SU-DHL-6 (cell line): ENCODE measurements around the gene DEAF1.

ENCODE experiments used
- H2AFZ ChIP-seq: fragments of 200-600 bp; sonication (generic); 2 replicates; pipeline ENCODE4 v1.6.1; 2014; ENCODE audit warnings: low read depth, mild to moderate bottlenecking, moderate library complexity, mixed read lengths, antibody characterized with exemption, low read length; ENCODE audit not compliant: severe bottlenecking
- H3F3A ChIP-seq: fragments of 200-600 bp; shearing (Covaris generic); 2 replicates; pipeline ENCODE4 v1.6.0; 2016; ENCODE audit warnings: antibody characterized with exemption, mild to moderate bottlenecking; ENCODE audit not compliant: insufficient read depth
- H3K27ac ChIP-seq: fragments of 200-600 bp; sonication (generic); 2 replicates; pipeline ENCODE4 v1.5.1; 2016; ENCODE audit warnings: low read depth, mild to moderate bottlenecking, low read length, moderate library complexity, mixed read lengths
- H3K27me3 ChIP-seq: fragments of 200-600 bp; sonication (generic), shearing (Covaris generic); 2 replicates; pipeline ENCODE4 v1.6.0; 2014; ENCODE audit warnings: mild to moderate bottlenecking, low read length
- H3K36me3 ChIP-seq: fragments of 200-600 bp; sonication (generic); 2 replicates; pipeline ENCODE4 v1.6.1; 2014; ENCODE audit warnings: mild to moderate bottlenecking, low read length, mixed read lengths
- H3K4me2 ChIP-seq: fragments of 300-600, 200-600 bp; shearing (Covaris generic), sonication (generic); 2 replicates; pipeline ENCODE4 v1.6.0; 2014; ENCODE audit warnings: low read length, low read depth, mild to moderate bottlenecking; ENCODE audit not compliant: poor library complexity, severe bottlenecking
- H3K4me3 ChIP-seq: fragments of 200-600 bp; sonication (generic); 2 replicates; pipeline ENCODE4 v1.5.1; 2014; ENCODE audit warnings: antibody characterized with exemption, low read length, mild to moderate bottlenecking, mixed read lengths; ENCODE audit not compliant: insufficient read depth, poor library complexity, severe bottlenecking
- H3K79me2 ChIP-seq: fragments of 200-600 bp; sonication (generic); 2 replicates; pipeline ENCODE4 v1.6.1; 2014; ENCODE audit warnings: mild to moderate bottlenecking, low read length, moderate library complexity; ENCODE audit not compliant: insufficient read depth
- H3K9ac ChIP-seq: fragments of 200-600 bp; sonication (generic); 2 replicates; pipeline ENCODE4 v1.7.0; 2014; ENCODE audit warnings: mild to moderate bottlenecking, low read length
- H3K9me2 ChIP-seq: fragments of 200-600 bp; sonication (generic); replicated peaks from 2 replicates; pipeline ENCODE4 v1.6.1; 2014; ENCODE audit warnings: low read length; ENCODE audit not compliant: insufficient read depth
- H3K9me3 ChIP-seq: fragments of 200-600 bp; sonication (generic); 2 replicates; pipeline ENCODE4 v1.6.1; 2014; ENCODE audit warnings: low read length, mixed read lengths; ENCODE audit not compliant: insufficient read depth
- H4K20me1 ChIP-seq: fragments of 200-600 bp; sonication (generic); 2 replicates; pipeline ENCODE4 v1.6.1; 2014; ENCODE audit warnings: low read depth, mild to moderate bottlenecking, antibody characterized with exemption, low read length, moderate library complexity, mixed read lengths
- EZH2phosphoT487 ChIP-seq: fragments of 200-600 bp; sonication (generic), shearing (Covaris generic); conservative IDR thresholded peaks from 2 replicates; pipeline ENCODE4 v1.6.1; 2018; ENCODE audit warnings: mild to moderate bottlenecking, antibody characterized with exemption, low read length, moderate library complexity, mixed read lengths
- TF ChIP-seq, protein P1 (sequence below): fragments of 200-600 bp; sonication (generic); IDR thresholded peaks from one replicate; pipeline ENCODE4 v1.5.1; 2017; ENCODE audit warnings: antibody characterized with exemption, mild to moderate bottlenecking, low read length, moderate library complexity; ENCODE audit not compliant: insufficient read depth, poor library complexity, severe bottlenecking

DEAF1 gene

DNA sequence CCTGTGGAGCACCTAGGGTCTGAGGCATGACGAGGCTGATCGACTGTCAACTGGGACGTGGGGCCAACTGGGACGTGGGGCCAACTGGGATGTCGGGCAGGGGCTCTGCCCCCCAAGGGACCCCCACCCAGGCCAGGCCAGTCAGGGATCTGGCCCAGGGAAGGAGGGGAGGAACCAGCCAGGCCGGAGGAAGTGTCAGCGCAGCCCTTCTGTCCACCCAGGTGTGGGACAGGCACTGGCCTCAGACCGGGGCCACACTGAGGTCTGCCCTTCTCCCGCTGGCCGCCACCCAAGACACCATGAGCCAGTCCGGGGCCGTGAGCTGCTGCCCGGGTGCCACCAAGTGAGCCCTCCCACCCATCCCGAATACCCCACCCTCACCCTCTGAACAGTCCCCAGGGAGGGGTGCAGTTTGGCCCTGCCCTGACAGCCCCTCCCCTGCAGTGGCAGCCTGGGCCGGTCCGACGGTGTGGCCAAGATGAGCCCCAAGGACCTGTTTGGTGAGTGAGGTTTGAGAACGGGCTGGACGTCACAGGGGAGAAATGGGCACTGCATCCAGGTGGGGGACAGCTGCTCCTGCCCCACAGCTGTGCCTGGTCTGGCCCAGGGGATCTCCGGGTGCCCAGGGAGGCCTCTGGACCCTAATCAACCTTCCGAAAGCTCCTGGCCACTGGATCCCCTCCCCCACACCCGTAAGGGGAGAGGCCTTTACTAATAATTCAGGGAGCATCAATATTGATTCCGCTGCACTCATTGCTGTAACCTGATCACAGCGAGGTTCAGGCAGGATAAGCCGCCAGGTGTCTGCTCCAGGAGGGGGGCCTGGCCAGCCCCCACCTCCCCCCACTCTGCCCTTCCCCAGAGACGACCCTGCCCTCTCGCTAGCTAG lies 14.3 kb upstream of the DEAF1 start:
- H3K9me2 ChIP-seq = no peaks in the 10 kb centered on the region
- no peak overlapping the region for H3K4me2 ChIP-seq
- H3K27me3 ChIP-seq = no peaks in the 10 kb centered on the region
- H4K20me1 ChIP-seq = no peaks in the 10 kb centered on the region
- H3K4me3 ChIP-seq = no peak overlapping the region
- no peaks in the 10 kb centered on the region for H3K79me2 ChIP-seq
- H3K36me3 ChIP-seq = no peaks in the 10 kb centered on the region
- H2AFZ ChIP-seq = no peak overlapping the region
- TF ChIP-seq, protein P1, sequence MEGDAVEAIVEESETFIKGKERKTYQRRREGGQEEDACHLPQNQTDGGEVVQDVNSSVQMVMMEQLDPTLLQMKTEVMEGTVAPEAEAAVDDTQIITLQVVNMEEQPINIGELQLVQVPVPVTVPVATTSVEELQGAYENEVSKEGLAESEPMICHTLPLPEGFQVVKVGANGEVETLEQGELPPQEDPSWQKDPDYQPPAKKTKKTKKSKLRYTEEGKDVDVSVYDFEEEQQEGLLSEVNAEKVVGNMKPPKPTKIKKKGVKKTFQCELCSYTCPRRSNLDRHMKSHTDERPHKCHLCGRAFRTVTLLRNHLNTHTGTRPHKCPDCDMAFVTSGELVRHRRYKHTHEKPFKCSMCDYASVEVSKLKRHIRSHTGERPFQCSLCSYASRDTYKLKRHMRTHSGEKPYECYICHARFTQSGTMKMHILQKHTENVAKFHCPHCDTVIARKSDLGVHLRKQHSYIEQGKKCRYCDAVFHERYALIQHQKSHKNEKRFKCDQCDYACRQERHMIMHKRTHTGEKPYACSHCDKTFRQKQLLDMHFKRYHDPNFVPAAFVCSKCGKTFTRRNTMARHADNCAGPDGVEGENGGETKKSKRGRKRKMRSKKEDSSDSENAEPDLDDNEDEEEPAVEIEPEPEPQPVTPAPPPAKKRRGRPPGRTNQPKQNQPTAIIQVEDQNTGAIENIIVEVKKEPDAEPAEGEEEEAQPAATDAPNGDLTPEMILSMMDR = no peak
- no peak for TF ChIP-seq EZH2phosphoT487
- no peak overlapping the region for H3K27ac ChIP-seq
- no peaks in the 10 kb centered on the region for H3K9me3 ChIP-seq
- no peaks in the 10 kb centered on the region for H3F3A ChIP-seq
- H3K9ac ChIP-seq = no peak overlapping the region

DNA sequence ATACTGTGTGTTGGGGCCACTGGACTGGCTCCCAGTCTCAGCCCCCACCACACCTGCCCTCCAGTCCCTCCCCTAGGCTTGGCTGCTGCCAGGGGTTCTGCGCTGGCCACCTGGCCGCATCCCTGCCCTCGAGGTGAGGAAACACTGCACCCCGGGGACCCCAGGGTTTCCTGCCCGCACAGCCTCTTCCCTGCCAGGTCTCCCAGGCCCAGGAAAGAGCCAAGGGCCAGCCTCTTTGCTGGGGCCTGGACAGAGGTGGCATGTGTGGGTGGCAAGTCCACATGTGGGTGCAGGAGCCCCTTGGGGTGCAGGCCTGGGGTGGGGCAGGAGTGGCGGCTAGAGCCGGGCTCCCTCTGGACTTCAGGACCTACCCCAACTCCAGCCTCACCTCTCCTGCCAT lies 13.5 kb upstream of the DEAF1 start:
- Histone ChIP-seq H3K79me2 (no peaks in the 10 kb centered on the region), H3K9me3 (no peaks in the 10 kb centered on the region), H3K4me3 (no peak overlapping the region), H3F3A (no peaks in the 10 kb centered on the region), H2AFZ (no peak overlapping the region), H3K9me2 (no peaks in the 10 kb centered on the region), H3K9ac (no peak overlapping the region), H3K36me3 (no peaks in the 10 kb centered on the region), H3K4me2 (no peak overlapping the region), H4K20me1 (no peaks in the 10 kb centered on the region), H3K27me3 (no peaks in the 10 kb centered on the region), H3K27ac (no peak overlapping the region)
- TF ChIP-seq, protein P1 = no peak
- no peak for TF ChIP-seq EZH2phosphoT487

DNA sequence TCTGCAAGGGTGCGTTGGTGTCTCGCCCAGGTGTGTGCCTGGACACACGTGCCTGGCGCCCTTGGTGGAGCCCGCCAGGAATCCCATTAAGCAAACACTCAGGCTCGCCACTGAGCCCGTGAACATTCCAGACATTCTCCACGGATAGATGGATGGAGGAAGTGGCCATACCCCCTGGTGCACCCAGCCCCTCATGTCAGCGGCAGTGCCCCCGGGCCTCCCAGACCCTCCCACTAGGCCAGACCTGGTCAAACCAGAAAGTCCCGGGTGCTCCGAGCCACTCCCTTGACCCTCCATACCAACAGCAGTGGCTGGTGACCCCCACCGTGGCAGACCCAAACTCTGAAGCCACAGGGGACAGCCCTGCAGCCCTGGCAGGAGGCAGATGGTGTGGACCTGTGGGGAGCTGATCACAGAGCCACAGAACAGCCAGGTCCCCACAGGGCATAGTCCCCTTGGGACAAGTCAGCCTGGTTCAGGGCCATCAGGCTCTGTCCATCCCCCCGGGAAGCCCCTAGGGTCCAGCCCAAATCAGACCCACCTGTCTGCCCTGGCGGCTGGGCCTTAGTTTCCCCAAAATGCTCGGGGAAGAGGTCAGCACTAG lies 12.9 kb upstream of the DEAF1 start:
- Histone ChIP-seq H3F3A (no peaks in the 10 kb centered on the region), H2AFZ (no peak overlapping the region), H3K9me2 (no peaks in the 10 kb centered on the region), H3K9me3 (no peaks in the 10 kb centered on the region), H3K4me3 (no peak overlapping the region), H3K79me2 (no peaks in the 10 kb centered on the region), H3K27ac (no peak overlapping the region), H3K27me3 (no peaks in the 10 kb centered on the region), H4K20me1 (no peaks in the 10 kb centered on the region), H3K9ac (no peak overlapping the region), H3K36me3 (no peaks in the 10 kb centered on the region), H3K4me2 (no peak overlapping the region)
- TF ChIP-seq, protein P1 = no peak
- TF ChIP-seq EZH2phosphoT487 = no peak
